ENCODE results near the gene LDLRAD4. TPM values are rescaled to one million over a fixed set of nuclear protein-coding genes. Genes with fewer than 3 reads are reported as not detected.

Gene LDLRAD4
- total RNA-seq, 4 donors from 2014 or later: 23.9 to 38.3 (median 27.0) TPM

GRCh38 chr18:13381331-13381730, 162.8 kb downstream of the LDLRAD4 start:
- DNase-seq (ENCODE audit: low spot score) (no peak), ATAC-seq (ENCODE audit: low FRiP score) (no peak)
- TF ChIP-seq, protein P1, sequence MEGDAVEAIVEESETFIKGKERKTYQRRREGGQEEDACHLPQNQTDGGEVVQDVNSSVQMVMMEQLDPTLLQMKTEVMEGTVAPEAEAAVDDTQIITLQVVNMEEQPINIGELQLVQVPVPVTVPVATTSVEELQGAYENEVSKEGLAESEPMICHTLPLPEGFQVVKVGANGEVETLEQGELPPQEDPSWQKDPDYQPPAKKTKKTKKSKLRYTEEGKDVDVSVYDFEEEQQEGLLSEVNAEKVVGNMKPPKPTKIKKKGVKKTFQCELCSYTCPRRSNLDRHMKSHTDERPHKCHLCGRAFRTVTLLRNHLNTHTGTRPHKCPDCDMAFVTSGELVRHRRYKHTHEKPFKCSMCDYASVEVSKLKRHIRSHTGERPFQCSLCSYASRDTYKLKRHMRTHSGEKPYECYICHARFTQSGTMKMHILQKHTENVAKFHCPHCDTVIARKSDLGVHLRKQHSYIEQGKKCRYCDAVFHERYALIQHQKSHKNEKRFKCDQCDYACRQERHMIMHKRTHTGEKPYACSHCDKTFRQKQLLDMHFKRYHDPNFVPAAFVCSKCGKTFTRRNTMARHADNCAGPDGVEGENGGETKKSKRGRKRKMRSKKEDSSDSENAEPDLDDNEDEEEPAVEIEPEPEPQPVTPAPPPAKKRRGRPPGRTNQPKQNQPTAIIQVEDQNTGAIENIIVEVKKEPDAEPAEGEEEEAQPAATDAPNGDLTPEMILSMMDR (IDR thresholded peaks at IDR 0.05): no peak

DNA sequence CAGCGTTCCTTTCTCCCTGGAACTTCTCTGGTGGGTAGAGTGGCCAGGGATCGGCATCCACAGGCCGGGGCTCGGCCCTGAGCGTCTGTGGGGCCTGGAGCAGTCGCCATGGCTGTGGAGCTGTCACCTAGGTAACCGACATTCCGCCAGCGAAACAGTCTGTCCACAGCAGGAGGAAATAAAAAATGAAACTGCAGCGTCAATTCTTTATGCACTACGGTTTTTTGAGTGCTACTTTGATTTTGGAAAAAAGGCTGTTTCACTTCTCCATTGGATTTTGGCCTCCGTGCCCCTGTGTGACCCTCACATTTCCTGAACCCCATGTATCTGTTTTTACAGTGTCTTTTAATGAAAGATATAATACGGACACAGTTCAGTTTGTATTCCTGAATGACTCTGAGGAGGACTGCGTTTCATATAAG, 163.4 kb downstream of the LDLRAD4 start:
- DNase-seq (ENCODE audit: low spot score): no peak
- ATAC-seq (ENCODE audit: low FRiP score): peak; percentile 67
- TF ChIP-seq, protein P1 (IDR thresholded peaks at IDR 0.05): no peak

DNA sequence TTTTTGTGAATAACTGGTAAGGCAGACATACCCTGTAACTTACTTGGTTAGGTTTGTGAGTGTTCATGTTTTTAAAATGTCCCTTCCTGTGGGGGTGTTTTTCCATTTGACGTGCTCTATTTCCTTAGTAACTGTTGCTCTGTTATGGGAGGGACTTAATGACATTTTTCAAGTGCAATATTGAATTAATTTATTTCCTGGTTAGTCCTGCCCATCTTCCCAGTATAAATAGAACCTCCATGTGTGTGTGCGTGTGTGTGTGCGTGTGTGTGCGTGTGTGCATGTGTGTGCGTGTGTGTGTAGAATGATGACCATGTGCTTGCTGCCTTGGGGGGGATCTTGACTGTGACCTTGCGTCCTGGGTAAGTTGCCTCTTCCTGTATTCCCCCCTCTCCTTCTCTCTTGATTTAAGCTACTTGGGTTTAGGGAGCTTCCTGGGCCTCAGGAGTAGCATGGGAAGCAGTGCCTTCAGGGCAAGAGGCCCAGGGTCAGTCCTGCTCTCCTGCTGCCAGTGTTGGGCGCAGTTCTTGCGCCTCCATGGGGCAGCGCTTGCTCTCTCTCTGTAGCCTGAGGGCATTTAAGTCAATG, 163.9 kb downstream of the LDLRAD4 start:
- ATAC-seq (ENCODE audit: low FRiP score): peak; percentile 11
- TF ChIP-seq, protein P1 (IDR thresholded peaks at IDR 0.05): no peak
- DNase-seq (ENCODE audit: low spot score): no peak

DNA sequence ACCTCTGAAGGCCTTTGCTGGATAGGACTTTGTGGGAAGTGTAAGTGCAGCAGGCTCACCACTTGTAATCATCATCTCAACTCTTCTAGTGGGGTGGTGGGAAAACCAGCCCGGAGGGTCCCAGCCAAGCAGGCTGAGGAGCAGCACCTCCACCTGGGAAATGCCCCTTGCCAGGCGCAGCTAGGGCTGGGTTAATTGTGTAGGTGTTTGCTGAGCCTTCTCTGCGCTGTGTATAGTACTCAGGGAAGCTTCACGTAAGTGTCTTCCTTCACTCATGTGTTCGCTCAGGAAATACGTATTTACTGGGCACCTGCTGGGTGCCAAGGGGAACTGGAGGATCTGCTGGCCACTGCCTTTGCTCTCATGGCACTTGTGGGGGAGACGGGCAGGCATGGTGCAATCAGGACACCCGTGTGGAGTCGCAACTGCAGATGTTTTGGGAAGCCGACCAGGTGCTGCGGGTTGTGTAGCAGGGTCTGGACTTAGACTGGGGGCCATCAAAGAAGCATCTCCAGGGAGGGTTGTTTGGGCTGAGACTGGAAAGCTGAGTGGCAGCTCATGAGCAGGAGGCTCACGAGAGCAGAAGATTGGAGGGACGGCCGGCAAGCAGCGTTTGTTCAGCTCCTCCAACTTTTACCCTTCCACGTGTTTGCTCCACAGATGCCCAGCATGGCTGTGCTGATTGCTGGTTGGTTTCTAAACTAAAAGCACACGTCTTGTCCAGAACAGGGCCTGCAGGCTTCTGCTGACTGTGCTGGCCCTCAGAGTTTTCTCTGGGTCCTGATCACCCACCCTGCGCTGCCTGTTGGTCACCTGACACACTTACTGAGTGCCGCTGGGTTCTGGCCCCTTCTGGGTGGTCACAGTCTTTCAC, 164.6 kb downstream of the LDLRAD4 start:
- DNase-seq (ENCODE audit: low spot score) (no peak), ATAC-seq (ENCODE audit: low FRiP score) (no peak)
- TF ChIP-seq, protein P1 (IDR thresholded peaks at IDR 0.05): no peak

GRCh38 chr18:13386891-13387801, 168.6 kb downstream of the LDLRAD4 start:
- TF ChIP-seq, protein P1 (IDR thresholded peaks at IDR 0.05): no peak
- ATAC-seq (ENCODE audit: low FRiP score) (no peak), DNase-seq (ENCODE audit: low spot score) (no peak)

DNA sequence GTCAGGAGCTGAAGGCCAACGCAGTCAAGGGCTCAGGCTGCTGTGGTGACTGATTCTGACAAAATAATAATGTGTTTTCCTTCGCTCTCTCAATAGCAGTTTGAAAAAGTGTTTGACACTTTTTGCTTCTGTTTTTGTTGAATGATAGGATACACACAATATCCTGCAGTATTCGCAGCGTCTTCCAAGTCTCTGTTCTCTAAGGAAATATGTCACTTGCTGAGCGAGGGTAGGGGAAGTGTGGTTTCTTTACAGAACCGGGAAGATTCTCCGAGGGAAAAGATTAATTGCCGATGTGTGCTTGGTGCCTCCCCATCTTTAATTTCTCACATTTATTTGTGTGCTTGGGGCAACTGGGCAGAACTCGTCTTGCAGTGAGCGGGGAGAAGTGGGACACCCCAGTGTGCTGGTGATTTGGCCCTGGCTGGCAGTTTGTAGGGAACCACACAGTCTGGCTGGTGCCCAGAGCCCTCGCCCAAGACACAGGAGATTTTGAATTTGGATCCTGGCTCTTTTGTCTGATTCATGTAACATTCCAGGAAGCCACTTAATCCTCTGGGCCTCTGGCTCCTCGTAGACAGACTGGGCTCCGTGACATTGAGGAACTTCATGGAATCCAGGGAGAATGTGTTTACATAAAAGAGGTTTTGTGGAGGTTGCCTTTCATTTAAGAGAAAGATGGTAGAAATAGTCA, 169.4 kb downstream of the LDLRAD4 start:
- TF ChIP-seq, protein P1 (IDR thresholded peaks at IDR 0.05): no peak
- no peak for DNase-seq (ENCODE audit: low spot score)
- ATAC-seq (ENCODE audit: low FRiP score): no peak
